SIG-M5 (cell line): ENCODE results near the gene DSEL.

Experiments
- DNase-seq: peaks from one replicate; lab custom pipeline; 2025; lab: John Stamatoyannopoulos, UW

The DSEL gene

GRCh38 chr18:67500522-67501205 lies 15.9 kb downstream of the DSEL start:
- no peak for DNase-seq

GRCh38 chr18:67496469-67496868 lies 20.1 kb downstream of the DSEL start:
- no peak for DNase-seq

GRCh38 chr18:67486534-67486933 lies 30.0 kb downstream of the DSEL start:
- no peak for DNase-seq

GRCh38 chr18:67485655-67486054 lies 30.9 kb downstream of the DSEL start:
- no peak for DNase-seq

GRCh38 chr18:67484458-67484857 lies 32.1 kb downstream of the DSEL start:
- DNase-seq, result no peak

GRCh38 chr18:67483952-67484351 lies 32.6 kb downstream of the DSEL start:
- no peak for DNase-seq

- DNase-seq, result no peak
Observed at GRCh38 chr18:67483237-67483636, 33.3 kb downstream of the DSEL start.

GRCh38 chr18:67478249-67478648 lies 38.3 kb downstream of the DSEL start:
- DNase-seq, result no peak

GRCh38 chr18:67477522-67477921 lies 39.0 kb downstream of the DSEL start:
- no peak for DNase-seq

GRCh38 chr18:67476585-67476984 lies 39.9 kb downstream of the DSEL start:
- no peak for DNase-seq

- no peak for DNase-seq
Observed at GRCh38 chr18:67475673-67476072, 40.8 kb downstream of the DSEL start.

GRCh38 chr18:67468038-67468437 lies 48.5 kb downstream of the DSEL start:
- no peak for DNase-seq

GRCh38 chr18:67467188-67467587 lies 49.3 kb downstream of the DSEL start:
- no peak for DNase-seq

GRCh38 chr18:67464499-67464898 lies 52.0 kb downstream of the DSEL start:
- no peak for DNase-seq

GRCh38 chr18:67463829-67464228 lies 52.7 kb downstream of the DSEL start:
- DNase-seq, result no peak

- no peak for DNase-seq
Observed at GRCh38 chr18:67456711-67457110, 59.8 kb downstream of the DSEL start.
